A549 (cell line): ENCODE measurements around the gene SLC5A10. TPM values are rescaled to one million over a fixed set of nuclear protein-coding genes. Genes with fewer than 3 reads are reported as not detected.

Experiments used
- ATAC-seq, 2 experiments: fragments of 200-7000 bp in 1 of 2; fragments of >200 bp in 1 of 2; cut with Nextera tagmentation in 1 of 2; cut with Tn5 transposase in 1 of 2; 3 replicates each; pipeline versions ENCODE4 v1.8.0 to v1.9.1; 2018 to 2020; ENCODE audit warnings: mild to moderate bottlenecking in 1 of 2, moderate library complexity in 1 of 2
- CTCF ChIA-PET: fragments of 300-600 bp; sonication (Branson Sonifier 250); formaldehyde crosslinking; extraction: SDS; loops from one replicate; lab custom pipeline; 2021; ENCODE audit warnings: antibody characterized with exemption, inconsistent platforms; lab: Yijun Ruan, JAX
- POLR2A ChIA-PET: fragments of 350-600 bp; formaldehyde crosslinking; extraction: SDS; loops from one replicate; lab custom pipeline; 2021; ENCODE audit warnings: antibody characterized with exemption, inconsistent platforms; lab: Yijun Ruan, JAX
- DNase-seq, 2 experiments: peaks; one replicate each; pipeline versions ENCODE4 v3.0.0 to v3.0.0-alpha.2; 2011 to 2016; ENCODE audit warnings: low read depth in 1 of 2, low spot score in 1 of 2
- FAIRE-seq: peaks from 2 replicates; lab custom pipeline; 2011; peaks lifted over from hg19 to GRCh38; lab: Jason Lieb, UNC
- H3K27ac ChIP-seq, 2 experiments: fragments of >200 bp; sonication (Bioruptor Twin); formaldehyde crosslinking; 3 replicates each; pipeline ENCODE4 v1.5.1; 2016 to 2017
- H3K4me1 ChIP-seq: fragments of >200 bp; sonication (Bioruptor Twin); formaldehyde crosslinking; 3 replicates; pipeline ENCODE4 v1.6.1; 2016
- H3K4me2 ChIP-seq: fragments of >200 bp; sonication (Bioruptor Twin); formaldehyde crosslinking; 3 replicates; pipeline ENCODE4 v1.6.1; 2016
- H3K4me3 ChIP-seq: fragments of >200 bp; sonication (Bioruptor Twin); formaldehyde crosslinking; 3 replicates; pipeline ENCODE4 v1.5.1; 2016
- H3K9me3 ChIP-seq: fragments of >200 bp; sonication (Bioruptor Twin); formaldehyde crosslinking; 3 replicates; pipeline ENCODE4 v1.6.1; 2016
- CBX2 ChIP-seq: fragments of 200-600 bp; sonication (generic); IDR thresholded peaks from 2 replicates; pipeline ENCODE4 v1.6.1; 2016; ENCODE audit warnings: low read depth, mild to moderate bottlenecking, borderline replicate concordance
- CBX8 ChIP-seq: fragments of 200-600 bp; sonication (generic); IDR thresholded peaks from 2 replicates; pipeline ENCODE4 v1.6.1; 2016
- CHD4 ChIP-seq: fragments of 200-600 bp; sonication (generic); IDR thresholded peaks from 2 replicates; pipeline ENCODE4 v1.6.1; 2016; ENCODE audit warnings: antibody characterized with exemption, mild to moderate bottlenecking, borderline replicate concordance
- EHMT2 ChIP-seq: fragments of 200-600 bp; sonication (generic); IDR thresholded peaks from 2 replicates; pipeline ENCODE4 v1.6.1; 2016; ENCODE audit warnings: antibody characterized with exemption, low read depth, mild to moderate bottlenecking, moderate library complexity
- ELK1 ChIP-seq: fragments of 150-350 bp; IDR thresholded peaks from 2 replicates; pipeline ENCODE4 v1.6.1; 2014; ENCODE audit warnings: low read depth, mild to moderate bottlenecking, low read length
- EP300 ChIP-seq, 2 experiments: fragments of >200 bp; sonication (Bioruptor Twin); formaldehyde crosslinking; IDR thresholded peaks; 2 replicates in 1 of 2; 3 replicates in 1 of 2; pipeline ENCODE4 v1.6.1; 2016 to 2017
- FOSB ChIP-seq: fragments of 250-450 bp; sonication (Bioruptor Pico); IDR thresholded peaks from 2 replicates; pipeline ENCODE4 v1.5.0; 2020; ENCODE audit warnings: mild to moderate bottlenecking, moderate library complexity
- GATA3 ChIP-seq: IDR thresholded peaks from 2 replicates; pipeline ENCODE4 v1.6.1; 2012; ENCODE audit warnings: borderline replicate concordance
- HES2 ChIP-seq: fragments of >200 bp; sonication (Bioruptor Twin); formaldehyde crosslinking; IDR thresholded peaks from 2 replicates; pipeline ENCODE4 v1.6.1; 2016
- HMGXB4 ChIP-seq: fragments of 250-450 bp; sonication (Bioruptor Pico); IDR thresholded peaks from 2 replicates; pipeline ENCODE4 v1.5.0; 2021; ENCODE audit warnings: mild to moderate bottlenecking, moderate library complexity, borderline replicate concordance
- JUN ChIP-seq, 2 experiments: fragments of >200 bp; sonication (Bioruptor Twin); formaldehyde crosslinking; IDR thresholded peaks; 2 replicates in 1 of 2; 3 replicates in 1 of 2; pipeline ENCODE4 v1.6.1; 2016 to 2017
- JUNB ChIP-seq: fragments of >200 bp; sonication (Bioruptor Twin); formaldehyde crosslinking; IDR thresholded peaks from 2 replicates; pipeline ENCODE4 v1.6.1; 2016
- MAX ChIP-seq: IDR thresholded peaks from 2 replicates; pipeline ENCODE4 v1.6.1; 2012
- MAZ ChIP-seq: fragments of 150-350 bp; IDR thresholded peaks from 2 replicates; pipeline ENCODE4 v1.6.1; 2014; ENCODE audit warnings: antibody characterized with exemption, low read depth, low read length, borderline replicate concordance
- NPAS2 ChIP-seq: fragments of 250-450 bp; sonication (Bioruptor Pico); IDR thresholded peaks from 2 replicates; pipeline ENCODE4 v1.8.0; 2022; ENCODE audit warnings: mild to moderate bottlenecking, moderate library complexity, borderline replicate concordance
- POLR2A ChIP-seq: IDR thresholded peaks from 2 replicates; pipeline ENCODE4 v1.6.1; 2012; ENCODE audit warnings: mild to moderate bottlenecking, low read length
- RCOR1 ChIP-seq: fragments of 150-350 bp; IDR thresholded peaks from 2 replicates; pipeline ENCODE4 v1.6.1; 2014; ENCODE audit warnings: antibody characterized with exemption, low read length, low read depth
- RNF2 ChIP-seq: fragments of 200-600 bp; sonication (generic); IDR thresholded peaks from 2 replicates; pipeline ENCODE4 v1.6.1; 2016; ENCODE audit warnings: low read depth, mild to moderate bottlenecking, antibody characterized with exemption, moderate library complexity, borderline replicate concordance
- SREBF2 ChIP-seq: fragments of 450-650 bp; IDR thresholded peaks from 2 replicates; pipeline ENCODE4 v1.6.1; 2014; ENCODE audit warnings: mild to moderate bottlenecking, moderate library complexity
- USF2 ChIP-seq: fragments of 450-650 bp; IDR thresholded peaks from 2 replicates; pipeline ENCODE4 v1.6.1; 2014; ENCODE audit warnings: antibody characterized with exemption
- ZFP36 ChIP-seq: fragments of 450-650 bp; IDR thresholded peaks from 2 replicates; pipeline ENCODE4 v1.6.1; 2014; ENCODE audit warnings: borderline replicate concordance; ENCODE audit not compliant: partially characterized antibody
- ZSCAN20 ChIP-seq: fragments of 250-450 bp; sonication (Bioruptor Pico); IDR thresholded peaks from 2 replicates; pipeline ENCODE4 v1.8.0; 2022; ENCODE audit warnings: mild to moderate bottlenecking, moderate library complexity
- WGBS: methylation state at CpG from one replicate; pipeline ENCODE4 v1.1.6; 2017; ENCODE audit errors: missing lambda C conversion rate; 5-methylcytosine and 5-hydroxymethylcytosine counted together
- polyA plus RNA-seq, 4 experiments: library from polyadenylated mRNA; depleted of rRNA in 3 of 4; stranded (reverse); fragments of >200 nt; fragmentation: RNase III in 1 of 4; extraction: RNeasy Plus Mini Kit Qiagen cat#74134 plus additional on column Dnase treatment in 1 of 4; gene quantifications; 2 replicates in 3 of 4; 3 replicates in 1 of 4; pipeline ENCODE4 v1.2.3, GENCODE V29; 2011 to 2017

SLC5A10 gene
- polyA plus RNA-seq, 2 of the 4 experiments (the other 2 are of a cell fraction): 0.15 to 0.28 TPM

DNA sequence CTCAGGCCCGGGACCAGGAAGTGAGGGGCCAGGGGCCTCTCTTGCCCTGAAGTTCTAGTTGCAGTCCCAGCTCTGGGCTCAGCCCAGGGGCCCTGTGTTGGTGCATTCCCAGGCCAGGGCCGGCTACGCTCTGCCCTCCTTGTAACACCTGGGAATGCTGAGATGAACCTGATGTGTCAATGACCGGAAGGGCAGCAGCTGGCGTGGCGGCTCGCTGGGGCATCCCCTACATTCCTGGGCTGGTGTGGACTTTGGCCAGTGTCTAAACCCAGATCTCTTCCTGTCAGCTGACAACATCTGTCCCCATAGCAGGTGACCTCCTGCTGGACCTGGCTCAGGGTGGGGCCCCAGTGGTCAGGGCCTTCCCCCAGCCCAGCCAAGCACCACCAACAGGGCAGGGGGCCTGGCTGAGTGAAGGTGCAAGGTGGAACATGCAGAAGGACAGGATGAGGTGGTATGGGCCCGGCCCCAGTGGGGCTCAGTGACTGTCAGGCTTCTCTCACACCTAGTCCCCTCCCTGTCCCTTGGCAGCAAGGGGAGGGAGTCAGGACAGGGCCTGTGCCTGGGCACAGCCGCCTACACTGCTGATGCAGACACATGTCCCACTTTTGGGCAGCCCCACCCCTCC, 36.7 kb downstream of the SLC5A10 start:
- Histone ChIP-seq H3K4me2 (peak overlapping the region; percentile 33), H3K9me3 (no peaks in the 10 kb centered on the region), H3K4me1 (peaks cover 22% of the 10 kb centered on the region), H3K27ac (peak overlapping the region; percentile 6 to 66; a peak in 4 of 6 replicates), H3K4me3 (no peak overlapping the region)
- 56% methylated on average over 9 of the region's 9 CpGs for WGBS
- POLR2A ChIA-PET: no interaction called here
- peak; percentile 17 to 31; a peak in 5 of 6 replicates for ATAC-seq
- DNase-seq: peak in 1 of 2 experiments; percentile 42
- TF ChIP-seq CBX2 (no peak), NPAS2 (CRISPR knock-in tag) (no peak), GATA3 (no peak), CBX8 (no peak), USF2 (peak; percentile 47)
- CTCF ChIA-PET: interaction anchor here (1.5 to 20.6 kb wide), 2 partner anchors 13 to 28 kb away, joined by 4 to 215 read pairs; no protein-coding TSS in a partner anchor
- no peak for FAIRE-seq

DNA sequence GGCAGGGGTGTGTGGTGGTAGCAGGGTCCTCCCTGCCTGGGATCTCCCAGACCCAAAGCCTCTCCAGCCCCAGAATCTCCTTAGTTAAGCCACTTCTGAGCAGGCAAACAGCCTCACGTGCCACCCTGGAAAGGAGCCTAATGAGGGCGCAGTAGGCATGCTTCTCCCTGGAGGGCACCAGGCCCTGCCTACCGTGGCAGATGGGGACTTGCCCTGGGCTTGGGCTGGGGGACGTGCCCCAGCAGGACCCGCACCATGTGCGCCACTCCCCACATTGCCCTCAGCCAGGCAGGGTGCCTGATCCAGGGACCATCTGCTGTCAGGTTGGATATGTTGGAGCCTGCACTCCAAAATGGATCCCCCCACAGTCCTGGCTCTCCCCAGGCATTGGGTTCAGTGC, 38.4 kb downstream of the SLC5A10 start:
- H3K9me3 ChIP-seq: peaks cover 4% of the 10 kb centered on the region
- peaks cover 22% of the 10 kb centered on the region for H3K4me1 ChIP-seq
- ChIA-PET POLR2A (no interaction called here), CTCF (interaction anchor here (1.3 to 2.0 kb wide), 4 partner anchors 9 to 35 kb away, joined by 4 to 15 read pairs (median 4); no protein-coding TSS in a partner anchor)
- H3K4me2 ChIP-seq: no peak overlapping the region
- DNase-seq: no peak
- 0 out of 6 replicates have a peak overlapping the region, but pooled peaks of 1 of the 2 experiments have one; percentile 13 for H3K27ac ChIP-seq
- WGBS: 100% methylated on average over 5 of the region's 6 CpGs
- H3K4me3 ChIP-seq: no peak overlapping the region
- TF ChIP-seq MAZ: no peak
- no peak for TF ChIP-seq SREBF2
- no peak for TF ChIP-seq JUNB
- TF ChIP-seq HES2: no peak
- no peak for TF ChIP-seq FOSB
- no peak for TF ChIP-seq ZFP36
- TF ChIP-seq EP300 (IDR thresholded peaks at IDR 0.05): no peak
- TF ChIP-seq JUN (IDR thresholded peaks at IDR 0.05): no peak
- no peak for TF ChIP-seq ZSCAN20 (CRISPR knock-in tag)
- TF ChIP-seq CHD4: no peak
- TF ChIP-seq RCOR1: no peak
- no peak for TF ChIP-seq RNF2
- TF ChIP-seq MAX: no peak
- no peak for TF ChIP-seq ELK1
- no peak for TF ChIP-seq HMGXB4 (CRISPR knock-in tag)
- no peak for TF ChIP-seq EHMT2
- TF ChIP-seq POLR2A: no peak
- no peak for FAIRE-seq
- no peak for ATAC-seq
